Measurements from ENCODE around the gene MBD1.
"Not testable (repeated sequence)": the region's sequence is repeated elsewhere in the genome, so short reads cannot be mapped to it uniquely, and the experiment has no call there.

Gene MBD1

DNA sequence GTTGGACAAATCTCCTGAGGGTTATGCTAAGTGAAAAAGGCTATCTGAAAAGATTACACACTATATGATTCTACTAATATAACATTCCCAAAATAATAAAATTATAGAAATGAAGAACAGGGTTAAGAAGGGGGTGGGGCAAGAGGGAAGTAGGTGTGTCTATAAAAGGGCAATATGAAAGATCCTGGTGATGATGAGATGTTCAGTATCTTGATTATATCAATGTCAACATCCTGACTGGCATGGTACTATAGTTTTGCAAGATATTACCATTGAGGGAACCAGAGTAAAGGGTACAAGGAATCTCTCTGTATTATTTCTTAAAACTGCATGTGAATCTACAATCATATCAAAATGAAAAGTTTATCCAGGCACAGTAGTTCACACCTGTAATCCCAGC is 31.7 kb downstream of the MBD1 start:
- no peaks in the 10 kb centered on the region for H3K4me1 ChIP-seq (ENCODE audit: control insufficient read depth in 5 of 5, insufficient read depth in 5 of 5, low read length in 5 of 5)
- H3K9ac ChIP-seq (ENCODE audit: low read length in 5 of 5), result no peak overlapping the region
- no peaks in the 10 kb centered on the region for H3K36me3 ChIP-seq (ENCODE audit: control insufficient read depth in 5 of 5, insufficient read depth in 5 of 5, low read length in 5 of 5)
- H3K27me3 ChIP-seq (ENCODE audit: control insufficient read depth in 5 of 5, insufficient read depth in 4 of 5, low read length in 5 of 5), result no peaks in the 10 kb centered on the region
- no peak overlapping the region for H3K27ac ChIP-seq (ENCODE audit: low read depth, low read length)
- H3K9me3 ChIP-seq (ENCODE audit: control insufficient read depth in 5 of 5, low read length in 5 of 5), result no peaks in the 10 kb centered on the region
- no peak overlapping the region for H3K4me3 ChIP-seq (ENCODE audit: low read depth in 1 of 5, low read length in 5 of 5)

DNA sequence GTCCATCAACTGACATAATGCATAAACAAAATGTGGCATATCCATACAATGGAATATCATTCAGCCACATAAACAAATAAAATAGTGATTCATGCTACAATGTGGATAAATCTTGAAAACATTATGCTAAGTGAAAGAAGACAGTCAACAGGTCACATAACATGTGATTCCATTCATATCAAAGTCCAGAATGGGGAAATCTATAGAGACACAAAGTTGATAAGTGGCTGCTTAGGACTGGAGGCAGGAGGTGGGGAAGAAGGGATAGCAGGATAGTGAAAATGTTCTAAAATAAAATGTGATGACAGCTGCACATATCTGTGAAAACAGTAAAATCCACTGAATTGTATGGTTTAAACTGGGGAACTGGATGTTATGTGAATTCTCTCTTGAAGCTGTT is 33.8 kb downstream of the MBD1 start:
- H3K4me3 ChIP-seq (ENCODE audit: low read depth in 1 of 5, low read length in 5 of 5), result no peak overlapping the region
- no peaks in the 10 kb centered on the region for H3K36me3 ChIP-seq (ENCODE audit: control insufficient read depth in 5 of 5, insufficient read depth in 5 of 5, low read length in 5 of 5)
- H3K9ac ChIP-seq (ENCODE audit: low read length in 5 of 5), result no peak overlapping the region
- no peaks in the 10 kb centered on the region for H3K27me3 ChIP-seq (ENCODE audit: control insufficient read depth in 5 of 5, insufficient read depth in 4 of 5, low read length in 5 of 5)
- H3K4me1 ChIP-seq (ENCODE audit: control insufficient read depth in 5 of 5, insufficient read depth in 5 of 5, low read length in 5 of 5), result no peaks in the 10 kb centered on the region
- H3K9me3 ChIP-seq (ENCODE audit: control insufficient read depth in 5 of 5, low read length in 5 of 5), result no peaks in the 10 kb centered on the region
- H3K27ac ChIP-seq (ENCODE audit: low read depth, low read length), result no peak overlapping the region

DNA sequence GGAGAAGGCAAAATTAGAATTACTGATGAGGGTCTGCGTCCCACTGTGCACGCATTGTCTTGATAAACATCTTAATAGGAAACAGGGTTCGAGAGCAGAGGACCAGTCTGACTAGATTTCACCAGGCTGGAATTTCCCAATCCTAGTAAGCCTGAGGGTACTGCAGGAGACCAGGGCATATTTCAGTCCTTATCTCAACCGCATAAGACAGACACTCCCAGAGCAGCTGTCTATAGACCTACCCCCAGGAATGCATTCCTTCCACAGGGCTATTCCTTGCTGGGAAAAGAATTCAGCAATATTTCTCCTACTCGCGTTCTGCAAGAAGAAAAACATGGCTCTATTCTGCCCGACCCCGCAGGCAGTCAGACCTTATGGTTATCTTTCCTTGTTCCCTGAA is 39.6 kb downstream of the MBD1 start:
- H3K9ac ChIP-seq (ENCODE audit: low read length in 5 of 5); H3K4me3 ChIP-seq (ENCODE audit: low read depth in 1 of 5, low read length in 5 of 5); H3K9me3 ChIP-seq (ENCODE audit: control insufficient read depth in 5 of 5, low read length in 5 of 5); H3K27me3 ChIP-seq (ENCODE audit: control insufficient read depth in 5 of 5, insufficient read depth in 4 of 5, low read length in 5 of 5); H3K27ac ChIP-seq (ENCODE audit: low read depth, low read length); H3K36me3 ChIP-seq (ENCODE audit: control insufficient read depth in 5 of 5, insufficient read depth in 5 of 5, low read length in 5 of 5); H3K4me1 ChIP-seq (ENCODE audit: control insufficient read depth in 5 of 5, insufficient read depth in 5 of 5, low read length in 5 of 5): not testable (repeated sequence)

DNA sequence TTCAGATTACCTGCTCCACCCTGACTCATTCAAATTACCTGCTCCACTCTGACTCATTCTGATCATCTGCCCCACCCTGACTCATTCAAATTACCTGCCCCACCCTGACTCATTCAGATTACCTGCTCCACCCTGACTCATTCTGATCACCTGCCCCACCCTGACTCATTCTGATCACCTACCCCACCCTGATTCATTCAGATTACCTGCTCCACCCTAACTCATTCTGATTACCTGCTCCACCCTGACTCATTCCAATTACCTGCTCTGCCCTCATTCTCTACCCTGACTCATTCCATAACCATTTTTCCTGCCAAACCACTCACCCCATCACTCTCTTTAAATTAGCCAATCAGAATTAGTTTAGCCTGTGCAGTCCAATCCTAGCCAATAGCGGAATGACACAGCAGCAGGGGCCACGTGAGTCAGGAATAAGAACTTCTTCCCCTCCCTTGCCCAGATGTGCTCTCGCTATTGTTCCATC is 41.2 kb downstream of the MBD1 start:
- peaks cover 0 to 5% (median 3%) of the 10 kb centered on the region in 5 donors for H3K9me3 ChIP-seq (ENCODE audit: control insufficient read depth in 5 of 5, low read length in 5 of 5)
- no peaks in the 10 kb centered on the region for H3K36me3 ChIP-seq (ENCODE audit: control insufficient read depth in 5 of 5, insufficient read depth in 5 of 5, low read length in 5 of 5)
- H3K27me3 ChIP-seq (ENCODE audit: control insufficient read depth in 5 of 5, insufficient read depth in 4 of 5, low read length in 5 of 5), result no peaks in the 10 kb centered on the region
- H3K4me3 ChIP-seq (ENCODE audit: low read depth in 1 of 5, low read length in 5 of 5), result no peak overlapping the region
- H3K9ac ChIP-seq (ENCODE audit: low read length in 5 of 5), result no peak overlapping the region
- no peak overlapping the region for H3K27ac ChIP-seq (ENCODE audit: low read depth, low read length)
- no peaks in the 10 kb centered on the region for H3K4me1 ChIP-seq (ENCODE audit: control insufficient read depth in 5 of 5, insufficient read depth in 5 of 5, low read length in 5 of 5)

DNA sequence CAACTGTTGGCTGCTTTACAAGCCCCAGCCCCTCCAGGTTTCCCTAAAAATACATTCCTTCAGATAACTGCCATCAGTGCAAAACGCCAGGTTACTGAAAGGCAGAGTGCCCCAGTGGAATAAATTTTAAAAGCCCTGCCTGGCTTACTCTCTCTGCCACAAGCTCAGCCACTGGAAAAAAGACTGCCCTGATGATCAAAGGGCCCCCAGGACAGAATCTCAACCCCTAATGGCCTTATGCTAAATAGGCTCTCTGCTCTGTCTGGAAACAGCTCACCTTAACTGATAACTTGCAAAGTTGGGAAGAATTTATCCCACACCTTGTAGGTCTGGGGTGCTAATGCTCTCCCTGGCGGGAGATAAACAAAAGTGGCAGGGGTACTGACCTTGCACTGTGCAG is 48.9 kb downstream of the MBD1 start:
- no peaks in the 10 kb centered on the region for H3K36me3 ChIP-seq (ENCODE audit: control insufficient read depth in 5 of 5, insufficient read depth in 5 of 5, low read length in 5 of 5)
- no peak overlapping the region for H3K9ac ChIP-seq (ENCODE audit: low read length in 5 of 5)
- no peaks in the 10 kb centered on the region for H3K27me3 ChIP-seq (ENCODE audit: control insufficient read depth in 5 of 5, insufficient read depth in 4 of 5, low read length in 5 of 5)
- no peak overlapping the region for H3K27ac ChIP-seq (ENCODE audit: low read depth, low read length)
- H3K4me3 ChIP-seq (ENCODE audit: low read depth in 1 of 5, low read length in 5 of 5), result no peak overlapping the region
- no peaks in the 10 kb centered on the region for H3K9me3 ChIP-seq (ENCODE audit: control insufficient read depth in 5 of 5, low read length in 5 of 5)
- H3K4me1 ChIP-seq (ENCODE audit: control insufficient read depth in 5 of 5, insufficient read depth in 5 of 5, low read length in 5 of 5), result no peaks in the 10 kb centered on the region

DNA sequence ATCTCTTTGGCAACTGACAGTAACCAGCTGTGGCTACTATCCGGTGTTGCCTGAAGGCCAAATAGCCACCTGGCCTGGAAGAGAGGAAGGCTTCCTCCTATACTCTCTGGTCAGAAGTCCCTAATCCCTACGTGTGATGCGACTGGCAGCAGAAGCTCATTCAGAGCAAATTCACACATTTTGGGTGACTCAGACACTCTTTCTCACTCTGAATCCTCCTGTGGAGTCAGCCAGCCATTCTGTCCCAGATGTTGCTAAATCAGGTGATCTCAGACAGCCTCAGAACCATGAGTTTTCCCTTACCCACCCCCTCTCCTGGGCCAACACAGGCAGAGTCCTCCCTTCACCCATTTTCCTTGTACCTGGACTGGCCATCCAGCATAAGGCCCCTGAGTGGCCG is 49.7 kb downstream of the MBD1 start:
- H3K4me1 ChIP-seq (ENCODE audit: control insufficient read depth in 5 of 5, insufficient read depth in 5 of 5, low read length in 5 of 5), result no peaks in the 10 kb centered on the region
- H3K27me3 ChIP-seq (ENCODE audit: control insufficient read depth in 5 of 5, insufficient read depth in 4 of 5, low read length in 5 of 5), result no peaks in the 10 kb centered on the region
- H3K9ac ChIP-seq (ENCODE audit: low read length in 5 of 5), result no peak overlapping the region
- H3K9me3 ChIP-seq (ENCODE audit: control insufficient read depth in 5 of 5, low read length in 5 of 5), result no peaks in the 10 kb centered on the region
- no peak overlapping the region for H3K27ac ChIP-seq (ENCODE audit: low read depth, low read length)
- no peak overlapping the region for H3K4me3 ChIP-seq (ENCODE audit: low read depth in 1 of 5, low read length in 5 of 5)
- no peaks in the 10 kb centered on the region for H3K36me3 ChIP-seq (ENCODE audit: control insufficient read depth in 5 of 5, insufficient read depth in 5 of 5, low read length in 5 of 5)

DNA sequence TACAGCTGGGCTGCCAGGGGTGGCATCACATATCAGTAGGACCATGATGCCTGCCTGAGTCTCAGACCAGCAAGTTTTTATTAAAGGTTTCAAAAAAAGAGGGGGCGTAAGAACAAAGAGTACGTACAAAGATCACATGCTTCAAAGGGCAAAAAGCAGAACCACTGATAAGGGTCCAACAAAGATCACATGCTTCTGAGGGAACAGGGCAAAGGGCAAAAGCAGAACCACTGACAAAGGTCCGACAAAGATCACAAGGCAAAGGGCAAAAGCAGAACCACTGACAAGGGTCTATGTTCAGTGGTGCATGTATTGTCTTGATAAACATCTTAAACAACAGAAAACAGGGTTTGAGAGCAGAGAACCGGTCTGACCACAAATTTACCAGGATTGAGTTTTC is 61.1 kb downstream of the MBD1 start:
- not testable (repeated sequence) for H3K9ac ChIP-seq (ENCODE audit: low read length in 5 of 5); H3K4me3 ChIP-seq (ENCODE audit: low read depth in 1 of 5, low read length in 5 of 5); H3K27me3 ChIP-seq (ENCODE audit: control insufficient read depth in 5 of 5, insufficient read depth in 4 of 5, low read length in 5 of 5)

More for the DNA sequence above, 61.1 kb downstream of the MBD1 start:
- H3K36me3 ChIP-seq (ENCODE audit: control insufficient read depth in 5 of 5, insufficient read depth in 5 of 5, low read length in 5 of 5); H3K27ac ChIP-seq (ENCODE audit: low read depth, low read length); H3K4me1 ChIP-seq (ENCODE audit: control insufficient read depth in 5 of 5, insufficient read depth in 5 of 5, low read length in 5 of 5); H3K9me3 ChIP-seq (ENCODE audit: control insufficient read depth in 5 of 5, low read length in 5 of 5): not testable (repeated sequence)
